Brain microvascular endothelial cell (primary cell): Measurements from ENCODE around the gene NXN.

ENCODE experiments used
- DNase-seq: peaks from one replicate; pipeline ENCODE4 v3.0.0-alpha.2; 2020
- H3K27ac ChIP-seq: fragments of 250-450 bp; sonication (Bioruptor Pico); 2 replicates; pipeline ENCODE4 v1.5.1; 2020; ENCODE audit warnings: mild to moderate bottlenecking, moderate library complexity
- H3K27me3 ChIP-seq: fragments of 250-450 bp; sonication (Bioruptor Pico); replicated peaks from 2 replicates; pipeline ENCODE4 v1.5.1; 2020; ENCODE audit warnings: mild to moderate bottlenecking
- H3K36me3 ChIP-seq: fragments of 250-450 bp; sonication (Bioruptor Pico); replicated peaks from 2 replicates; pipeline ENCODE4 v1.5.1; 2020; ENCODE audit warnings: mild to moderate bottlenecking
- H3K4me3 ChIP-seq: 2 replicates; pipeline ENCODE4 v1.5.1; 2011; ENCODE audit warnings: low read depth, mild to moderate bottlenecking, control low read depth, low read length, moderate library complexity
- CTCF ChIP-seq: IDR thresholded peaks from 2 replicates; pipeline ENCODE4 v1.5.1; 2011; ENCODE audit warnings: low read depth, mild to moderate bottlenecking, moderate library complexity, low read length, control low read depth, inconsistent platforms; ENCODE audit errors: missing control alignments
- in situ Hi-C: cut with HindIII; loops from 2 replicates; pipeline ENCODE4 v1.10.0; 2017; ENCODE audit warnings: low sequenced_read_pairs, low pct_ligation_motif_present

Gene NXN

DNA sequence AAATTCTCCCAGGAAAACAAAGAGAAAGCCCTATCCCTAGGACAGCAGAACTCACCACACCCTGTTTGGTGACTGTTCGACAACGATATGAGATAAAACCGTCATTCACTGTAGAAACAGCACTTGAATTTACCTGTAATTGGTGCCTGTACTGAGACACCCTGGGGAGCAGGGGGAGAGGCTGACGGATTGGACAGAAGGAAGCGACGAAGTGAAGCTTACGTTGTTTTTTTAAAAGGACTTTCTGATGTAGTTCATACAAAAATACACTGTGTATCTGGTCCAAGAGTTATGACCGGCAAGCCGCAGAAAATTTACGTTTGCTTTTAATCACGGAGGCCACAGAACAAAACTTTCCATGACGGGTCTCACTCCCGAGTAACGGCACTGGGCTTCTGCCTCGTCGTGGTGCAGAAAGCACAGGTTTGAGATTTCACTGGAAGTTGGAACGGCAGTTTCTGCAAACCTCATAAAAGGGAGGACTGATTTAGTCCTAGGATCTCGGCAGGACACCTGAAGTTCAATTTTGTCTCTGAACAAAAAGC lies 9.7 kb downstream of the NXN start:
- H3K27me3 ChIP-seq, result peaks cover 4% of the 10 kb centered on the region
- in situ Hi-C loops, result no loop called here
- no peak for DNase-seq

GRCh38 chr17:968812-969730 lies 10.5 kb downstream of the NXN start:
- no peak for DNase-seq
- Histone ChIP-seq H3K4me3 (no peak overlapping the region), H3K36me3 (no peaks in the 10 kb centered on the region), H3K27me3 (peaks cover 4% of the 10 kb centered on the region), H3K27ac (no peak overlapping the region)
- in situ Hi-C loops, result no loop called here
- TF ChIP-seq CTCF, result no peak

More for the DNA sequence above, 9.7 kb downstream of the NXN start:
- TF ChIP-seq CTCF, result no peak
- Histone ChIP-seq H3K4me3 (no peak overlapping the region), H3K36me3 (no peaks in the 10 kb centered on the region), H3K27ac (no peak overlapping the region)

GRCh38 chr17:967122-967521 lies 12.5 kb downstream of the NXN start:
- no peak for DNase-seq
- in situ Hi-C loops, result no loop called here
- peaks cover 4% of the 10 kb centered on the region for H3K27me3 ChIP-seq
- no peak overlapping the region for H3K4me3 ChIP-seq
- H3K27ac ChIP-seq, result no peak overlapping the region
- H3K36me3 ChIP-seq, result no peaks in the 10 kb centered on the region
- no peak for TF ChIP-seq CTCF

DNA sequence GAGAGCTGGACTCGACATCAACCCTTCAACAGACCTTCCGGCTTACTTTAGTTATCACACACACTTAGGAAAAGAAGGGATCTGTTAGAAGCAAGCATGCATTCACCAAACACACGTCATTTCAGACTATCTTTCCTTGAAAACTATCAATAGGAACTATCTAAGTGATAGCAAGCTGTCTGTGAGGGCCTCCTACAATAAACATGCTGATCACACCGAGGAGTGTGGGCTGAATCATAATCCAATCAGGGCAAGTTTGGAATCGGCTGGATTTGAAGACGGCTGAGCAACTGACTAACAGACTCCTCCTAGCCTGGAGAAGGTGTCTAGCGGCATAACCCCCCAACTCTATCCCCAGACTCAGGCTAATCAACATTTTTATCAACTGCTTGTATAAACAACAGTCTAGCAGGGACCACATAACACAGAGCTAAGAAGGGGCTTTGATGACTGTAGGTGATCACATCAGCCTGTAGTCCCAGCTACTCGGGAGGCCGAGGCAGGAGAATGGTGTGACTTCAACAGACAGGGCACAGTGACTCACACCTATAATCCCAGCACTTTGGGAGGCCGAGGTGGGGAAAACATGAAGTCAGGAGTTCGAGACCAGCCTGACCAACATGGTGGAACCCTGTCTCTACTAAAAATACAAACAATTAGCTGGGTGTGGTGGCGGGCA lies 14.1 kb downstream of the NXN start:
- TF ChIP-seq CTCF, result no peak
- Histone ChIP-seq H3K4me3 (no peak overlapping the region), H3K27me3 (peaks cover 4% of the 10 kb centered on the region), H3K27ac (no peak overlapping the region), H3K36me3 (no peaks in the 10 kb centered on the region)
- DNase-seq, result no peak
- in situ Hi-C loops, result no loop called here

DNA sequence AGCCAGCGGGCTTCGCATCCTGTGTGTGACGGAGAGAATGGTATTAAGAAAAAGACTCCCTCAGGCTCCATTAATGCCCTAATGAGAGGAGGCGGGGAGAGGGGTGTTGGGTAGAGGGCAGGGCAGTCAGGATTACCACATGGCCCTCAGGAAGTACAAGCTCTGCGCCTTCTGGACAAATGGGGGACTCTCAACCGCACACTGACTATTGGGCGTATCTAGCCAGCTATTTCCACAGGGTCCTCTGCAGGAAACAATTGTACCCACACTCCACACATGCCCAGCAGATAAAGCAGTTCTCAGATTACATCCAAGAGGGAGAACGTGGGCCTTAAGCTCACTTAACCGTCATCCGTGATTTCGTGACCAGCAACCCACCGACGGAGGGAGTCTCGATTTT lies 14.7 kb downstream of the NXN start:
- in situ Hi-C loops, result no loop called here
- DNase-seq, result no peak
- no peak overlapping the region for H3K4me3 ChIP-seq
- H3K27me3 ChIP-seq, result peaks cover 3% of the 10 kb centered on the region
- H3K36me3 ChIP-seq, result no peaks in the 10 kb centered on the region
- H3K27ac ChIP-seq, result no peak overlapping the region
- no peak for TF ChIP-seq CTCF
